GM12872 (cell line): Measurements from ENCODE around the gene PHB1.
A peak's percentile ranks its signal among the peaks of the same experiment; 100 is the strongest.

Experiments used
- CTCF ChIP-seq: IDR thresholded peaks from 3 replicates; pipeline ENCODE4 v1.5.1; 2011; ENCODE audit warnings: low read depth, mild to moderate bottlenecking, low read length, moderate library complexity; ENCODE audit not compliant: insufficient read depth

PHB1 gene

GRCh38 chr17:49414622-49415350 is at the start of gene PHB1:
TSS of gene PHB1 (minus strand) at chr17:49414882. CDS start at chr17:49413264, 1,618 bp downstream.
- TF ChIP-seq CTCF: no peak

- TF ChIP-seq CTCF: no peak
Observed at GRCh38 chr17:49464049-49464448, 49.4 kb upstream of the PHB1 start.

- TF ChIP-seq CTCF: no peak
Observed at GRCh38 chr17:49461580-49461979, 46.9 kb upstream of the PHB1 start.

GRCh38 chr17:49460401-49460800 is 45.7 kb upstream of the PHB1 start:
- no peak for TF ChIP-seq CTCF

- 0 out of 3 replicates have a peak, but pooled peaks have one; percentile 16 for TF ChIP-seq CTCF
Observed at GRCh38 chr17:49459401-49459984, 44.8 kb upstream of the PHB1 start.

- TF ChIP-seq CTCF: no peak
Observed at GRCh38 chr17:49457564-49458535, 43.2 kb upstream of the PHB1 start.

- TF ChIP-seq CTCF: no peak
Observed at GRCh38 chr17:49456183-49456965, 41.7 kb upstream of the PHB1 start.
